Glutamatergic neuron (in vitro differentiated cells): ENCODE measurements around the gene R3HDM2. TPM values are rescaled to one million over a fixed set of nuclear protein-coding genes. Genes with fewer than 3 reads are reported as not detected.

Source experiments
- DNase-seq: peaks from one replicate; pipeline ENCODE4 v3.0.0; 2022
- H3K27ac Mint-ChIP-seq: one replicate; pipeline ENCODE4 v1.8.0; 2020; ENCODE audit warnings: mild to moderate bottlenecking, mixed read lengths, inconsistent platforms; ENCODE audit not compliant: unreplicated experiment
- H3K27me3 Mint-ChIP-seq: one replicate; pipeline ENCODE4 v1.8.0; 2020; ENCODE audit warnings: mild to moderate bottlenecking, moderate library complexity, mixed read lengths, inconsistent platforms; ENCODE audit not compliant: unreplicated experiment
- H3K36me3 Mint-ChIP-seq: one replicate; pipeline ENCODE4 v1.8.0; 2020; ENCODE audit warnings: mild to moderate bottlenecking, mixed read lengths, inconsistent platforms; ENCODE audit not compliant: unreplicated experiment
- H3K4me1 Mint-ChIP-seq: one replicate; pipeline ENCODE4 v1.8.0; 2020; ENCODE audit warnings: mild to moderate bottlenecking, low read depth, mixed read lengths, inconsistent platforms; ENCODE audit not compliant: unreplicated experiment
- H3K4me3 Mint-ChIP-seq: one replicate; pipeline ENCODE4 v1.8.0; 2020; ENCODE audit warnings: mild to moderate bottlenecking, mixed read lengths, inconsistent platforms; ENCODE audit not compliant: unreplicated experiment
- H3K9me3 Mint-ChIP-seq: one replicate; pipeline ENCODE4 v1.8.0; 2020; ENCODE audit warnings: mild to moderate bottlenecking, moderate library complexity, mixed read lengths, inconsistent platforms; ENCODE audit not compliant: unreplicated experiment
- total RNA-seq: library from RNA; stranded (reverse); fragmentation: NEBNext Ultra II Directional; extraction: Animal tissue kit (Norgen Biotek cat#: 25700); gene quantifications from one replicate; pipeline ENCODE4 v1.2.1, GENCODE V29; 2021; ENCODE audit not compliant: unreplicated experiment
- TF ChIP-seq, protein P1 (sequence below): fragments of 200-600 bp; sonication (generic); IDR thresholded peaks from one replicate; pipeline ENCODE4 v1.5.0; 2021; ENCODE audit not compliant: partially characterized antibody, unreplicated experiment

The R3HDM2 gene
- total RNA-seq, 1 donor from 2014 or later: 106 TPM

DNA sequence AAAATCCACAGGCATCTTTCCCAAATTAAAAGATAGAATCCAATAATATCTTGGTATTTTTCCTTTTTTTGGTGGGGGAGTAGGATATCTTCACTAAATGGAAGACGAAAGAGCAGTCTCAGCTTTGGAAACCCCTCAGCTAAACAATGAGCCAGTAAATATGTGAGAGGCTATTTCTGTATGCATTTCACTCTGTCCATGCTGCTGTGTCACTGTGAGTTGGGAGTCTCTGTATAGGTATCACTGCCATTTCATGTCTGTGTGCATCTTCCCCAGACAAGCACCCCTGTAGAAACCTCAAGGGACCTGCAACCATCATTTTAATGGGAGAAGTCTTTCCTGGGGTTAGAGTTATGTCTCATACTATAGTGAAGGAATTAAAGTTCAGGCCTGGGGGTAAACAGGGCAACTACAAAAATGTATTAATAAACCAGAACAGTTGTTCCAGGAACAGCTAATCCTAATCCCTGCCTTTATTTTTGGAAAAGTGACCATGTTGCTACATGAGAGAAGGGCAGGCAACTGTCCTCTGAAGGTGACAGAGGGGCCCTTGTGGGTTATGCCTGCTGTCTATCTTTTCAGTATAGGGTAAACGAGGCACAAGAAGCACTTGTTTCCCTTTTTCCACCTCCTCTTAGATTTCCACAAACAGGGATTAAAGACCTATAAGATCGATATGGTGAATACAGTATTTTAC is 168.6 kb downstream of the R3HDM2 start:
- no peaks in the 10 kb centered on the region for H3K36me3 Mint-ChIP-seq
- H3K27me3 Mint-ChIP-seq: peaks cover 5% of the 10 kb centered on the region
- TF ChIP-seq, protein P1, sequence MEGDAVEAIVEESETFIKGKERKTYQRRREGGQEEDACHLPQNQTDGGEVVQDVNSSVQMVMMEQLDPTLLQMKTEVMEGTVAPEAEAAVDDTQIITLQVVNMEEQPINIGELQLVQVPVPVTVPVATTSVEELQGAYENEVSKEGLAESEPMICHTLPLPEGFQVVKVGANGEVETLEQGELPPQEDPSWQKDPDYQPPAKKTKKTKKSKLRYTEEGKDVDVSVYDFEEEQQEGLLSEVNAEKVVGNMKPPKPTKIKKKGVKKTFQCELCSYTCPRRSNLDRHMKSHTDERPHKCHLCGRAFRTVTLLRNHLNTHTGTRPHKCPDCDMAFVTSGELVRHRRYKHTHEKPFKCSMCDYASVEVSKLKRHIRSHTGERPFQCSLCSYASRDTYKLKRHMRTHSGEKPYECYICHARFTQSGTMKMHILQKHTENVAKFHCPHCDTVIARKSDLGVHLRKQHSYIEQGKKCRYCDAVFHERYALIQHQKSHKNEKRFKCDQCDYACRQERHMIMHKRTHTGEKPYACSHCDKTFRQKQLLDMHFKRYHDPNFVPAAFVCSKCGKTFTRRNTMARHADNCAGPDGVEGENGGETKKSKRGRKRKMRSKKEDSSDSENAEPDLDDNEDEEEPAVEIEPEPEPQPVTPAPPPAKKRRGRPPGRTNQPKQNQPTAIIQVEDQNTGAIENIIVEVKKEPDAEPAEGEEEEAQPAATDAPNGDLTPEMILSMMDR: no peak
- no peak overlapping the region for H3K4me3 Mint-ChIP-seq
- no peak for DNase-seq
- H3K27ac Mint-ChIP-seq: peak overlapping the region; percentile 75
- H3K4me1 Mint-ChIP-seq: peaks cover 22% of the 10 kb centered on the region
- H3K9me3 Mint-ChIP-seq: peaks cover 5% of the 10 kb centered on the region

DNA sequence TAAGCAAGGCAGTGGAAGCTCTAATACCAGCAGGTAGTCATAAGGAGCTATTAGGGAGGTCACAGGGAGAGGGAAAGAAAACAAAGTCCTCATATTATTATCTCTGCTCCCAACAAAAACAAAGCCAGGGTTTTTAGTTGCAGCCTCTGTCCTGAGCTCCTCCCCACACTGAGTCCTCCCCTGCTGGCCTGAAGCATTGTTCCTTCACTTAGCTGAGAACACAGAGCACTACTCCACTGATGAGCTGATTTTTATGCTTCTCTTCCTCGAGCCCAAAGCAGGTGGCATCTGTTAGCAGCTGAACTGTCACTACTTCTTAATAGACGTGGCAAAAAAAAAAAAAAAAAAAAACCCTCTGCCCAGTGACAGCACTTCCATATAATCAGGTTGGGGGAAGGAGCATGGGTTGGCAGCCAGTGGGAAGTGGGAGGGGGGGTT is 169.4 kb downstream of the R3HDM2 start:
- peaks cover 5% of the 10 kb centered on the region for H3K9me3 Mint-ChIP-seq
- peak overlapping the region; percentile 12 for H3K4me3 Mint-ChIP-seq
- peak overlapping the region; percentile 75 for H3K27ac Mint-ChIP-seq
- peak; percentile 20 for DNase-seq
- TF ChIP-seq, protein P1: no peak
- peaks cover 22% of the 10 kb centered on the region for H3K4me1 Mint-ChIP-seq
- H3K36me3 Mint-ChIP-seq: no peaks in the 10 kb centered on the region
- H3K27me3 Mint-ChIP-seq: peaks cover 5% of the 10 kb centered on the region

DNA sequence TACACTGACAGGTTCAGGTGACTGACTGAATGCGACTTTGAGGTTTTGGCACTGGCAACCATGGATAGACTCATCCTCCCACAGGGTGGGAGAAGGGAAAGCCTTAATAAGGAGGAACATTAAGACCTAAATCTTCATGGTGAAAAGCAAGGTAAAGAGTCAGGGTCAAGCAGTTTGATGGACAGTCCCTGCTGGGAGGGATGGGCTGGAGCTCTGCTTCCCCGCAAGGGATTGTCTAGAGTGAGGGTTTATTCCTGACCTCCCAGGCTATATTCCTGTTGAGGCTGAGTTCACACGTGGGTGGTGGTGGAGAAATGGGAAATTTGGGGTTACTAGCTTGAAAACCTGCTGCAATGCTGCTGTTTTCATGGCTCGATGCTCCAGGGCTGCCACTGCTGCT is 170.5 kb downstream of the R3HDM2 start:
- Mint-ChIP-seq H3K9me3 (peaks cover 7% of the 10 kb centered on the region), H3K27ac (peak overlapping the region; percentile 40)
- DNase-seq: no peak

DNA sequence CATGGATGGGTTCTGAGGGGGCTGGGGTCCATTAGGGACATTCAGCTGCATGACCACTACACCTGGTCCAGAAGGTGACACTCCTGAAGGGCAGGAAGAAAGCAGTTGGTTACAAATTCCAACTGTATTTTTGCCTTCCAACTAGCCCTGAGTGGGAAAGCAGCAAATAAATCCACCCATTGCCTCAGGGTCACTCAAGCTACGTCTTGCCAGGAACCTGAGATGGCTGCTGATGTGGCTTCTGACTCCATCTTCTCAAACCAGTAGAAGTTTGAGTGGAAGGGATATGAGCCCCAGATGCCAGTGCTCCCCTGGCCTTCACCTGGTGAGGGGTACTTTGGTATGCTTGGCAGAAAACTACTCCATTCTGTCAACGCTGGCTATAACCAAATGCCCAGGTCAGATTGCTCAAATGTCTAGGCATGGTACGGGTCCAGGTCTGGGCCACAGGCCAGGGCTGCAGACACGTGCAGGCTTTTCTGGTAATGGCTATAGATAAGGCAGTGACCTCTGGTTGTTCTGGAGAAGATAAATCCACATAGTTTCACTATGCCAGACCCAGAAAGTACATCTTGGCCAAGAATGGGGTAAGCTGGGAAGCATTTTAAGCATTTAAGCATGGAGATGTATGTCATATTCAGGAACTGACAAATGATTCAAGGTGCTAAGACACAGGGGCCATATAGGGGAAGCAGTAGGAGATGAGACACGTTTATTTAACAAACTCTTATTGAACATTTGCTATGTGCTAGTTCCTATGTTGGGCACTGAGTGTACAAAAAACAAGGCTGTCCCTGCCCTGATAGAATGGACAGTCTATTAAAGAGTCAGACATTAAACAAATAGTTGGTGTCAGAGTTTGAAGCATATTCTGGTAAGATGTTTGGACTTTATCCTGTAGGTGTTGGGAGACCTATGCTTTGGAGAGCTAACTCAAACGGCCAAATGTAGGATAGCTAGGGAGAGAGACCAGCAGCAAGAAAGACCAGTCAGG is 171.6 kb downstream of the R3HDM2 start:
- Mint-ChIP-seq H3K9me3 (peaks cover 7% of the 10 kb centered on the region), H3K4me1 (peaks cover 22% of the 10 kb centered on the region), H3K4me3 (no peak overlapping the region), H3K27me3 (peaks cover 7% of the 10 kb centered on the region), H3K27ac (no peak overlapping the region), H3K36me3 (no peaks in the 10 kb centered on the region)
- no peak for DNase-seq
- TF ChIP-seq, protein P1: no peak

More for the DNA sequence above, 170.5 kb downstream of the R3HDM2 start:
- Mint-ChIP-seq H3K27me3 (peaks cover 7% of the 10 kb centered on the region), H3K4me3 (peak overlapping the region; percentile 32), H3K36me3 (no peaks in the 10 kb centered on the region), H3K4me1 (peaks cover 22% of the 10 kb centered on the region)
- TF ChIP-seq, protein P1: no peak
